HPDE6-E6E7 (cell line): ENCODE measurements around the gene OR11G2.
"Not testable (repeated sequence)": the region's sequence is repeated elsewhere in the genome, so short reads cannot be mapped to it uniquely, and the experiment has no call there.

Source experiments
- DNase-seq: peaks from one replicate; pipeline ENCODE4 v3.0.0; 2011; ENCODE audit warnings: missing footprints; ENCODE audit errors: extremely low spot score

OR11G2 gene

GRCh38 chr14:20190596-20190995 lies at the start of gene OR11G2:
TSS of gene OR11G2 (plus strand) at chr14:20190896. CDS start at chr14:20197438, 6,542 bp downstream.
- no peak for DNase-seq

- DNase-seq, result no peak
These were observed 46.8 kb upstream of the OR11G2 start for GRCh38 chr14:20143911-20144310.

- no peak for DNase-seq
These were observed 45.9 kb upstream of the OR11G2 start for GRCh38 chr14:20144820-20145219.

GRCh38 chr14:20164462-20164861 lies 26.2 kb upstream of the OR11G2 start:
- no peak for DNase-seq

- DNase-seq, result no peak
These were observed 23.6 kb upstream of the OR11G2 start for GRCh38 chr14:20167091-20167490.

GRCh38 chr14:20169852-20170251 lies 20.8 kb upstream of the OR11G2 start:
- not testable (repeated sequence) for DNase-seq

GRCh38 chr14:20174205-20174604 lies 16.5 kb upstream of the OR11G2 start:
- DNase-seq, result not testable (repeated sequence)

GRCh38 chr14:20176330-20176729 lies 14.4 kb upstream of the OR11G2 start:
- no peak for DNase-seq

GRCh38 chr14:20177433-20177974 lies 13.2 kb upstream of the OR11G2 start:
- no peak for DNase-seq

GRCh38 chr14:20179218-20179617 lies 11.5 kb upstream of the OR11G2 start:
- no peak for DNase-seq

- no peak for DNase-seq
These were observed 10.8 kb upstream of the OR11G2 start for GRCh38 chr14:20179880-20180279.

GRCh38 chr14:20180486-20180885 lies 10.2 kb upstream of the OR11G2 start:
- DNase-seq, result no peak

GRCh38 chr14:20184181-20184580 lies 6.5 kb upstream of the OR11G2 start:
- DNase-seq, result no peak

- no peak for DNase-seq
These were observed 700 bp downstream of the OR11G2 start for GRCh38 chr14:20191396-20191795.

GRCh38 chr14:20194101-20194500 lies 3.4 kb downstream of the OR11G2 start:
- DNase-seq, result no peak

- DNase-seq, result not testable (repeated sequence)
These were observed 4.5 kb downstream of the OR11G2 start for GRCh38 chr14:20195170-20195569.

GRCh38 chr14:20195911-20196310 lies 5.2 kb downstream of the OR11G2 start:
- DNase-seq, result no peak

GRCh38 chr14:20197459-20197858 lies 6.8 kb downstream of the OR11G2 start:
- no peak for DNase-seq

- no peak for DNase-seq
These were observed 8.3 kb downstream of the OR11G2 start for GRCh38 chr14:20198991-20199390.

GRCh38 chr14:20204721-20205120 lies 14.0 kb downstream of the OR11G2 start:
- no peak for DNase-seq

GRCh38 chr14:20209595-20209994 lies 18.9 kb downstream of the OR11G2 start:
- DNase-seq, result no peak

GRCh38 chr14:20212406-20212805 lies 21.7 kb downstream of the OR11G2 start:
- not testable (repeated sequence) for DNase-seq

- DNase-seq, result no peak
These were observed 24.5 kb downstream of the OR11G2 start for GRCh38 chr14:20215196-20215595.

GRCh38 chr14:20219033-20219432 lies 28.3 kb downstream of the OR11G2 start:
- DNase-seq, result no peak
